ENCODE measurements around the gene STXBP5. TPM values are rescaled to one million over a fixed set of nuclear protein-coding genes. Genes with fewer than 3 reads are reported as not detected.
A peak's percentile ranks its signal among the peaks of the same experiment; 100 is the strongest.

Gene STXBP5
- polyA plus RNA-seq, 1 of the 3 experiments (the other 2 are of a cell fraction), result 9.9 TPM

DNA sequence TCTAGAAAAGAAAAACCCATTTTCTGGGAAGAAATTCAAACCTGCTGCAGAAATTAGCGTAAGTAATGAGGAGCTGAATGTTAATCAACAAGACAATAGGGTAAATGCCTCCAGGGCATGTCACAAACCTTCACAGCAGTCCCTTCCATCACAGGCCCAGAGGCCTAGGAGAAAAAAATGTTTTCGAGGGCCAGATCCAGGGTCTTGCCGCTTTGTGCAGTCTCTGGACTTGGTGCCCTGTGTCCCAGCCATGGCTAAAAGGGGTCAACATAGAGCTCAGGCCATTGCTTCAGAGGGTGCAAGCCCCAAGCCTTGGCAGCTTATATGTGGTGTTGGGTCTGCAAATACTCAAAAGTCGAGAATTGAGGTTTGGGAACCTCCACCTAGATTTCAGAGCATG, 99.8 kb downstream of the STXBP5 start:
- Histone ChIP-seq H3K27me3 (ENCODE audit: insufficient read depth) (no peaks in the 10 kb centered on the region), H3K9ac (no peak overlapping the region), H3K36me3 (replicated peaks in 1 of 2; ENCODE audit: control insufficient read depth in 1 of 2, insufficient read depth in 2 of 2, low read length in 1 of 2) (peaks cover 7 to 37% of the 10 kb centered on the region in 2 experiments), H3K9me2 (no peaks in the 10 kb centered on the region), H4K20me1 (ENCODE audit: insufficient read depth) (no peaks in the 10 kb centered on the region), H3K4me3 (ENCODE audit: low read depth in 2 of 2, low read length in 1 of 2) (no peak overlapping the region), H3K79me2 (ENCODE audit: insufficient read depth) (no peaks in the 10 kb centered on the region), H3K4me2 (no peak overlapping the region), H3F3A (replicated peaks; ENCODE audit: insufficient read depth) (peaks cover 2% of the 10 kb centered on the region), H3K27ac (ENCODE audit: low read depth in 2 of 2, low read length in 1 of 2) (no peak overlapping the region), H3K4me1 (ENCODE audit: control insufficient read depth in 1 of 2, insufficient read depth in 2 of 2, low read depth in 1 of 2, low read length in 1 of 2) (no peaks in the 10 kb centered on the region), H3K9me3 (0 out of 2 replicates have a peak, but pooled peaks cover 7% of the 10 kb centered on the region), H2AFZ (ENCODE audit: low read depth) (no peak overlapping the region)
- CTCF ChIA-PET, result no interaction called here
- DNase-seq, result no peak
- TF ChIP-seq POLR2AphosphoS5 (IDR thresholded peaks at IDR 0.05; ENCODE audit: low read depth, low read length) (no peak), GATA2 (CRISPR knock-in tag; IDR thresholded peaks at IDR 0.05) (no peak), TEAD4 (IDR thresholded peaks at IDR 0.05; ENCODE audit: borderline replicate concordance, insufficient read depth) (no peak), MXI1 (IDR thresholded peaks at IDR 0.05; ENCODE audit: low read depth, low read length) (no peak), TAF1 (IDR thresholded peaks at IDR 0.05; ENCODE audit: borderline replicate concordance, low read depth, low read length) (no peak), RFX5 (IDR thresholded peaks at IDR 0.05; ENCODE audit: low read length) (no peak), FOSL2 (IDR thresholded peaks at IDR 0.05; ENCODE audit: borderline replicate concordance, low read depth) (no peak), EP300 (IDR thresholded peaks at IDR 0.05; ENCODE audit: borderline replicate concordance in 1 of 2, low read depth in 1 of 2, low read length in 1 of 2) (no peak), GABPA (IDR thresholded peaks at IDR 0.05; ENCODE audit: low read depth) (no peak), MEF2A (IDR thresholded peaks at IDR 0.05; ENCODE audit: borderline replicate concordance, low read depth) (no peak)
- TF ChIP-seq, protein P1, sequence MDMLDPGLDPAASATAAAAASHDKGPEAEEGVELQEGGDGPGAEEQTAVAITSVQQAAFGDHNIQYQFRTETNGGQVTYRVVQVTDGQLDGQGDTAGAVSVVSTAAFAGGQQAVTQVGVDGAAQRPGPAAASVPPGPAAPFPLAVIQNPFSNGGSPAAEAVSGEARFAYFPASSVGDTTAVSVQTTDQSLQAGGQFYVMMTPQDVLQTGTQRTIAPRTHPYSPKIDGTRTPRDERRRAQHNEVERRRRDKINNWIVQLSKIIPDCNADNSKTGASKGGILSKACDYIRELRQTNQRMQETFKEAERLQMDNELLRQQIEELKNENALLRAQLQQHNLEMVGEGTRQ (IDR thresholded peaks at IDR 0.05; ENCODE audit: borderline replicate concordance, low read depth, low read length), result no peak
- TF ChIP-seq, protein P2, sequence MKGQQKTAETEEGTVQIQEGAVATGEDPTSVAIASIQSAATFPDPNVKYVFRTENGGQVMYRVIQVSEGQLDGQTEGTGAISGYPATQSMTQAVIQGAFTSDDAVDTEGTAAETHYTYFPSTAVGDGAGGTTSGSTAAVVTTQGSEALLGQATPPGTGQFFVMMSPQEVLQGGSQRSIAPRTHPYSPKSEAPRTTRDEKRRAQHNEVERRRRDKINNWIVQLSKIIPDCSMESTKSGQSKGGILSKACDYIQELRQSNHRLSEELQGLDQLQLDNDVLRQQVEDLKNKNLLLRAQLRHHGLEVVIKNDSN (IDR thresholded peaks at IDR 0.05; ENCODE audit: borderline replicate concordance, low read depth), result no peak
- POLR2A ChIA-PET, result no interaction called here
- 100% methylated on average over 3 of the region's 4 CpGs for WGBS (ENCODE audit: low lambda C conversion rate)

DNA sequence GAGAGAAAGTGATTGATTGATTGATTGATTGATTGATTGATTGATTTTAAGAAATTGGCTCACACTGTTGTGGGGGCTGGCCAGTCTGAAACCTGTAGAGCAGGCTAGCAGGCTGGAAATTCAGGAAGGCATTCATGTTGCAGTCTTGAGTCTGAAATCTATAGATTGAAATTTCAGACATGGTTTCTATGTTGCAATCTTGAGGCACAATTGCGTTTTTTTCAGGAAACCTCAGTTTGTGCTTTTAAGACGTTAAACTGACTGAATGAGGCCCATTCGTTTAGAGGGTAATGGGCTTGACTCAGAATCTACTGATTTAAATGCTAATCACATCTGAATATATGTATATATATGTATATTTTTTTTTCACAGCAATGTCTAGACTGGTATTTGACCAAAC, 106.3 kb downstream of the STXBP5 start:
- Histone ChIP-seq H3K4me3 (ENCODE audit: low read depth in 2 of 2, low read length in 1 of 2) (no peak overlapping the region), H3K36me3 (replicated peaks in 1 of 2; ENCODE audit: control insufficient read depth in 1 of 2, insufficient read depth in 2 of 2, low read length in 1 of 2) (peaks cover 41 to 60% of the 10 kb centered on the region in 2 experiments), H3K4me2 (no peak overlapping the region), H3K4me1 (ENCODE audit: control insufficient read depth in 1 of 2, insufficient read depth in 2 of 2, low read depth in 1 of 2, low read length in 1 of 2) (no peaks in the 10 kb centered on the region), H3K79me2 (ENCODE audit: insufficient read depth) (no peaks in the 10 kb centered on the region), H3K9ac (no peak overlapping the region), H3F3A (replicated peaks; ENCODE audit: insufficient read depth) (peaks cover 17% of the 10 kb centered on the region), H2AFZ (ENCODE audit: low read depth) (no peak overlapping the region), H3K9me2 (no peaks in the 10 kb centered on the region), H3K9me3 (no peaks in the 10 kb centered on the region), H3K27ac (ENCODE audit: low read depth in 2 of 2, low read length in 1 of 2) (peak overlapping the region in 1 of 2 experiments; percentile 18; a peak in 1 of 4 replicates), H4K20me1 (ENCODE audit: insufficient read depth) (no peaks in the 10 kb centered on the region), H3K27me3 (ENCODE audit: insufficient read depth) (no peaks in the 10 kb centered on the region)
- POLR2A ChIA-PET, result no interaction called here
- WGBS (ENCODE audit: low lambda C conversion rate), result 90% methylated on average over 3 of the region's 3 CpGs
- TF ChIP-seq YY1 (IDR thresholded peaks at IDR 0.05; ENCODE audit: low read depth) (no peak), CHD2 (IDR thresholded peaks at IDR 0.05; ENCODE audit: low read length, partially characterized antibody) (no peak), MEF2A (IDR thresholded peaks at IDR 0.05; ENCODE audit: borderline replicate concordance, low read depth) (no peak), NFIC (IDR thresholded peaks at IDR 0.05; ENCODE audit: borderline replicate concordance) (no peak), ELF1 (IDR thresholded peaks at IDR 0.05) (no peak), FOSL2 (IDR thresholded peaks at IDR 0.05; ENCODE audit: borderline replicate concordance, low read depth) (no peak), RXRA (IDR thresholded peaks at IDR 0.05; ENCODE audit: borderline replicate concordance, low read depth) (no peak)
- TF ChIP-seq, protein P1 (IDR thresholded peaks at IDR 0.05; ENCODE audit: borderline replicate concordance, low read depth, low read length), result no peak
- CTCF ChIA-PET, result interaction anchor here (1.0 kb wide), 1 partner anchor 18 kb away, joined by 3 read pairs; no protein-coding TSS in a partner anchor
- no peak for DNase-seq

Measured in SK-N-SH (cell line).